HG03045 (cell line): Measurements from ENCODE around the gene MAPT.
"Not testable (repeated sequence)": the region's sequence is repeated elsewhere in the genome, so short reads cannot be mapped to it uniquely, and the experiment has no call there.

Experiments used
- ATAC-seq: cut with Tn5 transposase; IDR thresholded peaks from one replicate; pipeline ENCODE4 v1.9.1; 2021; ENCODE audit warnings: mild to moderate bottlenecking, moderate library complexity; ENCODE audit not compliant: unreplicated experiment

MAPT gene

DNA sequence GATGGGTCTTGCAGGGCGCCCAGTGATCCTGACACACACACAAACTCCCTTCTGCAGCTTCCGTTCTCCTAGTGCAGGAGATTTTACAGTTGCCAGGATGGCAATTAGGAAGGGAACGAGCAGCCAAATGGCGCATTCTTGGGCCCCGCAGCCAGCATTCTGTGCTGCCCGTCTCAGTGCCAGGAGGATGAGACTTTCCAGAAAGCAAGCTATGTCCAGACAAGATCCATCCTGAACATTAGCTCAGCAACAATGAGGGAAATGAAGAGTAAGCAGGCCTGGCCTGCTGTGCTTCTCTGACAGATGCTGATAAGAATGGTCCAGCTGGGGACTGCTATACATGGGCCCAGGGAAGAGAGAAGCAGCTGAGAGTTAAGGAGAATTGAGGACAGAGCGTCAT, 33.2 kb upstream of the MAPT start:
- no peak for ATAC-seq

DNA sequence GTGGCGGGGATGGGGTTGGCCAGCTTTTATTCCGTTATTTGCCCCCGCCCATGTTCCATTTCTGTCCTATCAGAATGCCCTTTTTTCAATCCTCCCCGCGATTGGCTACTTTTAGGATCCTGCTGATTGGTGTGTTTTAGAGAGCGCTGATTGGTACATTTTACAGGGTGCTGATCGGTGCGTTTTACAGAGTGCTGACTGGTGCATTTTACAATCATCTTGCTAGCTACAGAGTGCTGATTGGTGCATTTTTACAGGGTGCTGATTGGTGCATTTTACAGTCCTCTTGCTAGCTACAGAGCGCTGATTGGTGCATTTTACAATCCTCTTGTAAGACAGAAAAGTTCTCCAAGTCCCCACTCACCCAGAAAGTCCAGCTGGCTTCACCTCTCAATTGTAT, 32.2 kb upstream of the MAPT start:
- ATAC-seq: not testable (repeated sequence)

DNA sequence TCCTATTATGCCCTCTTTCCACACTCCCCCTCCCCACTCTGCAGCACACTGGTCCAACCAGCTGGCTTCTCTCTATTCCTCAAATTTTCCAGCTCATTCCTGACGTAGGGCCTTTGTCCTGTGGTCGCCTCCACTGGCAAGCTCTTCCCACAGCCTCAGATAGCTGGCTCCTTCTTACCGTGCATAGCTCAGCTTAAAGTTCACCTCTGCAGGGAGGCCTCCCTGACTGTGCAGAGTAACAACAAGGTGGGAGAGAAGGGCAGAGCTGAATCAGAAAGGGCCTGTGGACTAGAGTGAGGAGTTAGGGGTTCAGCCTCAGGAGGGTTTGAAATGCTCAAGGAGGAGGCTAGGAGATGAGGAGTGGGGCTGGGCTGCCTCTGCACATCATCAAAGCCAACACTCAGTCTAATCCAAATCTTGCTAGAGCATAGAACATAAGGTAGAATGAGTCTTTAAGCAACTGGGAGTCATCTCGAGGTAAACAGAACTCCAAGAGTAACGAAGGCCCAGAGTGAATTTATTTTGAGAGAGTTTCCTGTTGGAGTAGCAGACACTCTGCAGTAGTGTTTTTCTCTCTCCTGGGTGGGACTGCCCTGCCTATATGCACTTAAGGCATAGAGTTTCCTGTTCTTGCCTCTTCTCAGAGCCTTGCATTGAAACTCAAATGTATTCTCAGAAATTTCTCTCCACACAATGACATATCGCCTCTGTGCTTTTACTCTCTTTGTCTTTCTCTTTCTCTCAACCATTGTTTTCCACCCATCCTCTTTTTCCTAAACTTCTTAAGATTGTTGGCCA, 30.3 kb upstream of the MAPT start:
- no peak for ATAC-seq

DNA sequence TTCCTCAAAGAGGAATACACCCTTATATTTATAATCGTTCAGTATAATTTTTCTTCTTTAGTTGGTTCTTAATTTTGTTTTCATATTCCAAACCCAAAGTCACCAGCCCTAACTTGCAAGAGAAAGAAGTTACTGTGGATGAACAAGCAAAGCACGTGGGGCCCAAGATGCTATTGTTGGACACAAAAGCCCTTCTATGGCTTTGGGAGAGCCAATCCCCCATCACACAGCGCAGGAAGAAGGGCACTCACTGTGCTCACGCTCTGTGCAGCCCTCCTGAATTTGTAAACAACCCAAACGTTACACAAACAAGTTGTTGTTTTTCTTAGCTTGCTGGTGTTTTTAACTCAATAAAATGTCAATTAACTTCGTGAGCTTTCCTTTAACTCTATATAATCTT, 27.2 kb upstream of the MAPT start:
- ATAC-seq: no peak

DNA sequence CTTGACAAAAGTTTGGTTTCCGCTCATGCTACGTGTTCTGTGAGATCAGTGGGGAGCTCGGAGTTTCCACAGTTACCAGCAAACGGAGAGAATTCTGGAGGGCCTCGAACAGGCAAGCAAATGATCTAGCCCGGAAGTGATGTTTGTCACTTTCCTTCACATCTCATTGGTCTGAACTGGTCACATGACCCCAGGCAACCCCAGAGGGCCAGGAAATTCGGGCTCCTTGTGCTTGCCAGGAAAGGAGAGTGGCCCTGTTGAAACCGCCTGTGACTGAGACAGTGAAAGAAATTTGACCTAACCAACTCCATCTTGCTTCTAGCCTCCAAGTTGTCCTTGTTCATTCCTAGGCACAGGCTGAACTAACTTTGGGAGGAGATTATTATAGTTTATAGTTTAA, 26.7 kb upstream of the MAPT start:
- no peak for ATAC-seq

DNA sequence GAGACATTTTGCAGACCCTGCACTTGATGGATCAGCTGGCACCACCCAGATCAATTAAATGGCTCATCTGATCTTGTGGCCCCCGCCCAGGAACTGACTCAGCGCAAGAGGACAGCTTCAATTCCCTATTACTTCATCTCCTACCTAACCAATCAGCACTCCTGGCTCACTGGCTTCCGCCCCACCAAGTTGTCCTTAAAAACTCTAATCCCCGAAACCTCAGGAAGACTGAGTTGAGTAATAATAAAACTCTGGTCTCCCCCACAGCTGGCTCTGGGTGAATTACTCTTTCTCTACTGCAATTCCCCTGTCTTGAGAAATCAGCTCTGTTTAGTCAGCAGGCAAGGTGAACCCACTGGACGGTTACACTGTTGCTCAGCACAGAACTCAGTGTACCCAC, 26.1 kb upstream of the MAPT start:
- ATAC-seq: no peak

DNA sequence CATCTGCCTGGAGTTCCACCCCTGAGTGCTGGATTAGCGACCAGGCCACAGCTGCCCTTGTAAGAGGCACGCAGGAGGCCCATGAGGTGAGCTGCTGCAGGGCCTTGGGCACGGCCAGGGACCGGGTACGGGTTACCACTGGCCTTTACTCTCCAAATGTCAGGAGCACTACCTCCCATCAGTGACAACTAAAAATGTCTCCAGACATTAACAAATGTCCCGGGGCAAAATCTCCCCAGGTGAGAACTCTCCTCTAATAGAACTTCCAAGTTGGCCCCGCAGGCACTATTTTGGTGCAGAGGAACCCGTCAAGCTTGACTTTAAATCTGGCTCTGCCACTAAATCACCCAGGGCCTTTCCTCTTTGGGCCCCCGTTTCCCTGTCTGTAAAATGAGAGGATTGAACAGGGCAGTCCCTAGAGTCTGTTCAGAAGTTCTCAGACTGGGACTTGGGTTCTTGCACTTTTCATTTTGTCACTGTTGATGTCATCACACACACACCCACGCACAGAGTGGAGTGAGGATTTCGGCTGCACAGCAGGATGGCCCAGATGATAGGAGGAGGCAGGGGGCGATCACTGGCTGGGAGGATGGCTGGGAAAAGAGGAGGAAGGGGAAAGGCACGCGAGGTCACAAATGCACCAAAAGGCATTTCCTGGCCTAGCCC, 24.5 kb upstream of the MAPT start:
- no peak for ATAC-seq

DNA sequence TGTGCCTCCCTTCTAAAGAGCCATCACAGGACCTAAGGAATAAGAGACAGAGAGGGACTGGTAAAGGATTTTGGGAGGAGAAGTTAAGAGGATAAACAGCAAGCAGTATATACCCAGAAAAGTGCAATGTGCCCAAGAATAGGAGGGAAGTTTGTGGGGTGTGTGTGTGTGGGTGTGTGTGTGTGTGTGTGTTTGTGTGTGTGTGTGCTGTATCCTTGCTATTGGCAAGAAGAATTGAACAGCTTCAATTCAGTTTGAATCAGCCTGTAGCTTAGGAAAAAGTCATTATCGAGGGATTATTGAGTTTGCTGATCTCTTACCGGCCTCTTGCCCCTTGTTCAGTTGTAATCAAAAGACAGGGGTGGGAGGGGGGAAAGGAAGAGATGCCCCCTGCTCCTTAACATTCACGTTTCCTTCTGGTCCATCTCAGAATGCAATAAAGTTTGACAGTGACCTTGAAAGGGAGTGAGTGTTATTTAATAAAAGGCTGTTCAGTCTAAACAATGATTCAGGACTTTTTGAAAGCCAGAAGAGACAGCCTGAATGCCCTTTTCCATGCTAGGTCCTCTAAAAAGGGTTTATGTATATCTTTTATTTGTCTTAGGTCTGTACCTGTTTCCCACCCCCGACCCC, 23.9 kb upstream of the MAPT start:
- ATAC-seq: no peak

DNA sequence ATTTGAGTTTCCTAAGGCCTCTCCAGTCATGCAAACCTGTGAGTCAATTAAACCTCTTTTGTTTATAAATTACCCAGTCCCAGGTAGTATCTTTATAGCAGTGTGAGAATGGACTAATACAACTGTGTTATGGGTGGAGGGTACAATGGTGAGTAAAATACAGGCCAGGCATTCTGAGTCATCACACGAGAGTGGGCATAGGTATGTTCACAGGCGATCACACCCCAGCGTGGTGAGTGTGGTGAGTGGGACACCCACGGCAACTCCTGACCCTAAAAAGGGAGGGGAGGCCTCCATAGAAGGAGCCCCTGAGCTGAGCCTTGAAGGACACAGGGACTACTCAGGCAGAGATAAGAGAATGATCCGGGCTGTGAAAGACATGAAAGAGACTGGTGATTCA, 22.6 kb upstream of the MAPT start:
- ATAC-seq: no peak

DNA sequence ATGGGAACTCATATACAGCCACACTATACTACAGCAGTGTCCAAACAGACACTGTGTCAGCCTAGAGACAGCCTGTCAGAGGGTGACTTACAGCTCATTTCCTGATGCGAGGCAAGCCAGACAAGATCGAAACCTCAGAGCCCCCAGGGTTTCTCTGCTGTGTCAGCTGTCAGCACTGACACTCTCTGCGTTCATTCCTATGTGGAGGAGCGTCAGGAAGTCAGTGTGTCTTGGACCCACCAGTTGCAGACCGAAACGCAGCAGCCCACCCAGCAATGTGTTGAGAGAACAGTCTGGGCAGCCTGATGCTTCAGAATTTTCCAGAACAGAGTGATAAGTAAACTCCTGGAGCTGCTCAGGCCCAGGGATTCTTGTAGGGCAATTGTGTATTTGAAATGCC, 20.6 kb upstream of the MAPT start:
- no peak for ATAC-seq

DNA sequence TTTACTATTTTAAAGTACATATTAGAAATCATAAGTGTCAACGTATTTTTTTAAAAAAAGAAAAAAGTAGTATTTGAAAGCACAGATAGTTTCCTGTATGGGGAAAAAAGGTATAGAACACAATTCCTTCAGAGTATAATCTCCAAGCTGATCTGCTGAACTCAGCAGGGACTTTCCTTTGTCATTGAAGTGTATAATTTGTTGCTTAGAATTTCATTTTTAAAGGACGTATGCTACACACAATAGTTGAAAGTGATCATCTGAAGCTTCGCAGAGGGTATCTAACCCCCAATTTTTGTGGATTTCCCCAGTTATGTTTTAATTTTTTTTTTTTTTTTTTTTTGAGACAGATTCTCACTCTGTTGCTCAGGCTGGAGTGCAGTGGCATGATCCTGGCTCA, 20.2 kb upstream of the MAPT start:
- no peak for ATAC-seq

DNA sequence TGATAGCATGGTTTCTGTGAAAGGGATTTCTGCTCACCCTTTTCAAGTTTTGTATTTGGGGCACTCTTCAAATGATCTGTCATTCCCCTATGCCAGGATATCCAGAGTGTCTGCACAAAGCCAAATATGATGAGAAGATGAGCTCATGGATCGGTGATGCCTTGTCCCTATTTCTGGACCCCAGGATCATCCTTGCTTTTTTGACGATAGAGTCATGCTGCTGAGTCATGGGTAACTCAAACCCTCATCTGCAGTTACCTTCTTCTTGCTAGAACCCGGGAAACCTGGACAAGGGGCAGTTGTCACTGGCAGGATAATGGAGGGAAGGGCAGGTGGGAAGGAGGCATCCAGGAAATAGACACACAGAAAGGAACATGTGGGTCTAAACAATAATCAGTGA, 17.8 kb upstream of the MAPT start:
- ATAC-seq: no peak

DNA sequence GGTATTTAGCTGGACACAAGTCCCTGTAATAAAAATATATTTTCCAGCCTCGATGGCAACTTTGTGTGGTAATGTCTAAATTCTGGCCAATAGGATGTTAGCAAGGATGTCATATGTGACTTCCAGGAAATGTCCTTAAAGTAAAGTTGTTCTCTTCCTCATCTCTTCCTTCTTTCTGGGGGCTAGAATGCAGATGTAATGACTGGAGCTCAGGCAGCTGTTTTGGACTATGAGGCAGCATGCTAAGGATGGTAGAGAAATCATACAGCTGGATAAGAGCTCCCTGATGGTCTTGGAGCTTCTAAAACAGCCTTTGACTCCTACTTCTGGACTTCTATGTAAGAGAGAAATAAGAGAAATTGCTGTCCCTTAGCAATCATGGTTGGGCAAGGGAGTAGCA, 16.9 kb upstream of the MAPT start:
- no peak for ATAC-seq

DNA sequence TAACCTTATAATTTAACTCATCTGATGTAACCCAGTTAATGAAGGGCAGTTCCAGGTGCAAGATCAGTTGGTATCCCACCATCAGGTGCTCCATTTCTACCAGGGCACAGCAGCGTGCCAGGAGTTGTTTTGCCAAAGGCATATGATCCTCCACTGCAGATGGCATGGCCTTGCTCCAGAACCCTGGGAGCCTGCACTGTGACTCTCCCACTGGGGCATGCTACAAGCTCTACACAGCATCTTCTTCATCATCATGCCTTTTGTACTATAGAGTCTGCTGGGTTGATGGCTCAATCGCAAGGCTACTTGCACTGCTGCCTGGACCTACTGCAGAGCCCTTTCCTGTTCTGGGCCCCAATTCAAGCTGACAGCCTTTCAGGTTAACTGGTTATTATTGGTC, 11.3 kb upstream of the MAPT start:
- no peak for ATAC-seq

DNA sequence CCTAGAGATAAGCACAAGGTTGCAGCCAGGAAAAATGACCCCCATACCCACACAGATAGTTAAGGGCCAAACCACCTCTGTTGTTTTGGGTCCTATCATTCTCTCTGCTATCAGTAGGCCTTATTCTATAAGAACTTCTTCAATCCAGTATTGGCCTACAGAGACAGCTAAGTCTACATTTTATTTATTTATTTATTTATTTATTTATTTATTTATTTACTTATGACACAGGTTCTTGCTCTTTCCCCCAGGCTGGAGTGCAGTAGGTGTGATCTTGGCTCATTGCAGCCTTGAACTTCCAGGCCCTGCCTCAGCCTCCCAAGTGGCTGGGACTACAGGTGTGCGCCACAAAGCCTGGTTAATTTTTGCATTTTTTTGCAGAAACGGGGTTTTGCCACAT, 7.5 kb upstream of the MAPT start:
- no peak for ATAC-seq

DNA sequence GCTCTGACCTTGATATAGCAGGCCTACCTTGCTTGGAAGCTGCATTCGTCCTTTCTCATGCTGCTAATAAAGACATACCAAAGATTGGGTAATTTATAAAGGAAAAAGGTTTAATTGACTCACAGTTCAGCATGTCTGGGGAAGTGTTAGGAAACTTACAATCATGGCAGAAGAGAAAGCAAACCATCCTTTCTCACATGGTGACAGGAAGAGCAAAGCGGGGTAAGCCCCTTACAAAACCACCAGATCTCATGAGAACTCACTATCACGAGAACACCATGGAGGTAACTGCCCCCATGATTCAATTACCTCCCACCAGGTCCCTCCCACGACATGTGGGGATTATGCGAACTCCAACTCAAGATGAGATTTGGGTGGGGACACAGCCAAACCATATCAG, 6.0 kb upstream of the MAPT start:
- no peak for ATAC-seq

DNA sequence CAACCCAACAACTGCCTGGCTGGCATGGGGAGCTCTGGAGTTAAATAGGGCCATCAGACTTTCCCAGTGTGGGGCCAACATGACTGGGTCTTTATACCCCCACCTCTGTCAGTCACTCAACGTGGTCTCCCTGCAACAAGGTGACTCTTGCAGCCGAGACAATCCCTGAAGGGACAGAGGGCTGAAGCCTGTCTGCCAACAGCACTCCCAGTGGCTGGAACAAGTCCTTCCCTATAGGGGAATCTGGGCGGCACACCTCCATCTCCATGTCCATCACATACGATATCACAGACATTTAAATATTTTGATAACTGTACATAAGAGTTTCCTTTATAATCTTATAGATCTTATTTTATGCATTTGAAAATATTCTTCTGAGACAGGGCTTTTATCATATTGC, 4.8 kb upstream of the MAPT start:
- ATAC-seq: no peak

DNA sequence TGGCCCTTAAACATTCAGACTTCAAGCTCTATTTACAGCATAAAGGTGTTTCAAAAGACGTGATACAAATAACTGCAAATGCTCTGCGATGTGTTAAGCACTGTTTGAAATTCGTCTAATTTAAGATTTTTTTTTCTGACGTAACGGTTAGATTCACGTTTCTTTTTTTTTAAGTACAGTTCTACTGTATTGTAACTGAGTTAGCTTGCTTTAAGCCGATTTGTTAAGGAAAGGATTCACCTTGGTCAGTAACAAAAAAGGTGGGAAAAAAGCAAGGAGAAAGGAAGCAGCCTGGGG, 681 bp upstream of the MAPT start:
- no peak for ATAC-seq

DNA sequence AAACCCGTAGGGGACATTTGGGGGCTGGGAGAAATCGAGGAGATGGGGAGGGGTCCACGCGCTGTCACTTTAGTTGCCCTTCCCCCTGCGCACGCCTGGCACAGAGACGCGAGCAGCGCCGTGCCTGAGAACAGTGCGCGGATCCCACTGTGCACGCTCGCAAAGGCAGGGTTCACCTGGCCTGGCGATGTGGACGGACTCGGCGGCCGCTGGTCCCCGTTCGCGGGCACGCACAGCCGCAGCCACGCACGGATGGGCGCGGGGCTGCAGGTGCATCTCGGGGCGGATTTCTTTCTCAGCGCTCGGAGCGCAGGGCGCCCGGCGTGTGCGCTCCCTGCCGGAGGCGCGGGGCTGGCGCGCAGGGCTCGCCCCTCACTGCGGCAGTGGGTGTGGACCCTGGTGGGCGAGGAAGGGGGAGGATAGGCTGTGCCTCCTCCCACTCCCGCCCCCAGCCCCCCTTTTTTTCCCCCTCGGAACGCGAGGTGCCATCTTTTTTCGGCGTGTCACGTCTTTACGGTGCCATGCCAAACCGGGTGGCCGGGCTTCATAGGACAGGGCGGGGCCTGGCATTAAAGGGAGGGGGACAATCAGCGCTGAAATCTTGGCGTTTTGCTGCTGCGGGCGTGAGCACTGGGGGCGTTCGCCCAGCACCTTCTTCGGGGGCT, 1.1 kb downstream of the MAPT start:
- no peak for ATAC-seq

DNA sequence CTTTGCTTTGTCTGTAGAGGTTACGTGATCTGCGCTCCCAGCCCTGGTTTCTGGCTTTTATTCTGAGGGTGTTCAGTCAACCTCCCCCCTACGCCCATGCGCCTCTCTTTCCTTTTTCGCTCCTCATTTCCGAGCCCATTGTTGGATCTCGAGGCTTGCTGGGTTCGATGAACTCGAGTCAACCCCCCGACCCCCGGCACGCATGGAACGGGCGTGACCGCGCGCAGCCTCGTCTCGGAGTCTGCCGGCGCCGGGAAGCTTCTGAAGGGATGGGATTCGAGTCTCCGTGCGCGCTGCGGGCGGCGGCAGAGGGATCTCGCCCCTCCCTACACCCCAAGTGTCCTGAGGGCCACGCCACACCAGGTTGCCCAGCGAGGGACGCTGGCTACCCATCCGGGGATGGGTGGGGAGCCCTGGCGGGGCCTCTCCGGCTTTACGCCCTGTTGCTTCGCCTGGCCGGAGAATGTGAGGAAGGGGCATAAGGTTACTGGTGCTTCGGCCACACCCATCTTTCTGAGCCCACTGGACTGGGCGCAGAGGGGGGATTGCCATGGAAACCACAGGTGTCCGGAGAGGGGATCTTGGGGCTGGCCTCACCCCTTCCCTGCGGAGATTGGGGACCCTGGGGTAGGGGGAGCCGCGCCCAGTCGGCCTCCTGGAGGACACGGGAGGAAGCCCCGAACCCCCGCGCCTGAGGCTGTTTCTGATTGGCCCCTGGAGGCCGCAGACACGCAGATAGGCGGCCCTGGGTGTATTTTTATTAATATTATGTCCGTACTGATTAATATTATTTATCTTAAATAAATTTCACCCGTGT, 1.8 kb downstream of the MAPT start:
- no peak for ATAC-seq
